Motor neuron (in vitro differentiated cells): ENCODE data around the gene U2AF1L4. TPM values are rescaled to one million over a fixed set of nuclear protein-coding genes. Genes with fewer than 3 reads are reported as not detected.

Experiments used
- ATAC-seq, 8 experiments: fragments of 200-7000 bp; cut with Tn5 transposase; replicated peaks in 6 of 8; 2 replicates each; pipeline ENCODE4 v1.8.0; 2021; ENCODE audit warnings: mild to moderate bottlenecking in 8 of 8, moderate library complexity in 8 of 8
- H3K27ac ChIP-seq, 2 donors: fragments of 250-450 bp; sonication (Bioruptor Pico); 2 replicates each; pipeline ENCODE4 v1.9.0; 2021; ENCODE audit warnings: antibody characterized with exemption in 2 of 2, mild to moderate bottlenecking in 2 of 2, moderate library complexity in 1 of 2
- H3K4me1 ChIP-seq, 2 donors: fragments of 250-450 bp; sonication (Bioruptor Pico); replicated peaks in 1 of 2; 2 replicates each; pipeline ENCODE4 v1.6.1; 2021; ENCODE audit warnings: antibody characterized with exemption in 2 of 2, mild to moderate bottlenecking in 2 of 2, moderate library complexity in 1 of 2
- H3K4me3 ChIP-seq, 5 donors: fragments of 250-450 bp; sonication (Bioruptor Pico); 2 replicates each; pipeline ENCODE4 v1.9.0; 2021; ENCODE audit warnings: antibody characterized with exemption in 5 of 5, mild to moderate bottlenecking in 5 of 5, moderate library complexity in 4 of 5
- WGBS, 10 experiments: fragments of 450-650 bp; shearing (Covaris generic); methylation state at CpG; one replicate each; pipeline ENCODE4 v1.0.0; 2022; 5-methylcytosine and 5-hydroxymethylcytosine counted together
- in situ Hi-C, 9 experiments: fragments of 400-800 bp; cut with MboI; loops; one replicate each; pipeline ENCODE4 v1.15.0; 2021; ENCODE audit warnings: low sequenced_read_pairs in 9 of 9, low pct_unique_long_range_greater_than_20kb in 2 of 9; ENCODE audit not compliant: unreplicated experiment in 9 of 9
- total RNA-seq, 8 experiments: library from RNA; unstranded; fragments of 300-600 nt; gene quantifications; 2 replicates each; pipeline versions ENCODE4 v1.2.3 to v1.2.4, GENCODE V29; 2022

Gene U2AF1L4, protein sequence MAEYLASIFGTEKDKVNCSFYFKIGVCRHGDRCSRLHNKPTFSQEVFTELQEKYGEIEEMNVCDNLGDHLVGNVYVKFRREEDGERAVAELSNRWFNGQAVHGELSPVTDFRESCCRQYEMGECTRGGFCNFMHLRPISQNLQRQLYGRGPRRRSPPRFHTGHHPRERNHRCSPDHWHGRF
- total RNA-seq: 10 to 100 TPM; 14.0 to 33.1 (median 18.9) TPM

DNA sequence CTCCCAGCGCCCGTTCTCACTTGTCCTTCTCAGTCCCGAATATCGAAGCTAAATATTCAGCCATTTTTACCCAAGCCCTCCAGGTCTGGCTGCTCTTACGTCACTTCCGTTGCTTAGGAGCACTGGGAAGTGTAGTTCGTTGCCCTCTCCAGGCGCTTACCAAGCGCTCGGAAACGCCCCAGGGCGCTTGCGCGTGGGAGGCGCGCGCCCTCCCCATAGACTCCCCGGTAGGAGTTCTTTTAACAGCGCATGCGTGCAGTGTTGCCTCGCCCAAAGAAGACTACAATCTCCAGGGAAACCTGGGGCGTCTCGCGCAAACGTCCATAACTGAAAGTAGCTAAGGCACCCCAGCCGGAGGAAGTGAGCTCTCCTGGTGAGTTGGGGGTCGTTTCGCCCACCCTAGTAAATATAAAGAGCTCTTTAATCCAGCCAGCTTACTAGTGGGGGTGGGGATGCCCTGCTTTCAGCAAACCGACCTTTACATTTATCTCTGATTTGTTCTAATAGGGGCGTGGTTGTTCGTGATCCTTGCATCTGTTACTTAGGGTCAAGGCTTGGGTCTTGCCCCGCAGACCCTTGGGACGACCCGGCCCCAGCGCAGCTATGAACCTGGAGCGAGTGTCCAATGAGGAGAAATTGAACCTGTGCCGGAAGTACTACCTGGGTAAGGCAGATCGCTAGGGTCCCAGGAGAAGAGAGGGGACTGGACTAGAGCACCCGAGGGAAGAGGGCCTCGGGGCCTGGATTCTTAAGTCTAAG is at the start of gene U2AF1L4, which contains the start of gene PSENEN:
Gene U2AF1L4 (minus strand): TSS at position 91 of the 759 bp plus-strand sequence. CDS start 27 bp downstream, at position 64.
Gene PSENEN (plus strand): TSS at position 324 of the 759 bp plus-strand sequence. CDS start 280 bp downstream, at position 604.
- 0 to 7% (median 1%) methylated on average over 1 to 27 of the region's 40 CpGs; no CpG with 5 or more reads in 4 of the 10 experiments for WGBS, 10 experiments
- peak within 1 kb of the TSS; percentile 97 to 99 (median 98) for H3K4me3 ChIP-seq
- H3K27ac ChIP-seq: peak within 1 kb of the TSS; percentile 99 to 100
- in situ Hi-C loops: no loop called here
- ATAC-seq: peak; percentile 40 to 61 (median 54)
- peaks cover 16 to 22% of the 10 kb centered on the region in 2 donors for H3K4me1 ChIP-seq

DNA sequence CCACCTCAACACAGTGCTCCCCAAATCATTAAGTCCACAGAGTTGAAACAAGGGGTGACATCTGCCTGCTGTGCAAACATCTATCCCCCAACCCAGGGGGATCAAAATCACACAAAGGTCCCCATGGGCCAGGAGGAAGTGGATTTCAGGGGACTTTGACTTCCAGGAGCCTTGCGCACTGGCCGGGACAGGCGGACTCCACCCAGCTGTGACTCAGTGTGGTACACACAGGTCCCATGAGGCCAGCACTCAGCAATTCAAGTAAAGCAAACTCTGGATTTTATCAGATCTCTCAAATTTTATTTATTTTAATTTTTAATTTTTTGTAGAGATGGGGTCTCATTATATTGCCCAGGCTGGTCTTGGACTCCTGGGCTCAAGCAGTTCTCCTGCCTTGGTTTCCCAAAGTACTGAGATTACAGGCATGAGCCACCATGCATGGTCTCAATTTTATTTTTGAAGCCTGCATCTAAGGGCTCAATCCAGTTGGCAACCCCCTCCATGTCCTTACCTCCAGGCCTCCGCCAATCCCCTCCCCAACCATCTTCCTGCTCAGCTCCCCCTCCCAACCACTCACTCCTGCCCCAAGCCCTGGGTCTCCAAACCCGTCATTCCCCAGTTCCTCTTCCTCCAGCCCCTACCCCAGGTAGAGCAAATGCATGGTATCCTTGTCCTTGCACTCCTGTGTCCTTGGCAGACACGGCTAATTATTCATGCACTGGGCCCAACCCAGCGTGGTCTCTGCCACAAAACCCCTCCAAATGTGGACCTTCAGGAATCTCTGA is 48.4 kb upstream of the U2AF1L4 start:
- in situ Hi-C loops: no loop called here
- no peak overlapping the region for H3K27ac ChIP-seq
- peak in 2 of 8 experiments; percentile 91 to 95 for ATAC-seq
- WGBS, 10 experiments: 0 to 91% (median 78%) methylated on average over 1 to 4 of the region's 7 CpGs; no CpG with 5 or more reads in 6 of the 10 experiments
- peaks cover 0 to 6% of the 10 kb centered on the region in 2 donors for H3K4me1 ChIP-seq
- H3K4me3 ChIP-seq: no peak overlapping the region

DNA sequence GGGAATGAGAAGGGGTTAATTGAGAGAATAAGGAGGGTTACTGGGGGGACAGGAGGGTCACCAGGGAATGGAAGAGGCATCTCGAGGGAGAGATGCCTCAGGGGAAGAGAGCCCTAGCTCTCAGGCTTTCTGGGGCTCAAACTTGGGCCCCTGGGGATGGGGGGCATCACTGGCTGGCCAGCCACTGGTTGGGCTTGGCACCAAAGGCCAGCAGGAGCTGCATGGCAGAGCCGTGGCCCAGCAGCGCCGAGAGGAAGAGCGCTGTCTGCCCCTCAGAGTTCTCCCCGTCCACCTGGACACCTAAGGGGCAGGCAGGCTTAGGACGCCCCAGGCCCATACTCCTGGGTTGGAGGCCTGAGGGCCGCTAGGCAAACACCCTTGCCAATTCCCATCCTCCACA is 47.7 kb upstream of the U2AF1L4 start:
- no peak overlapping the region for H3K27ac ChIP-seq
- in situ Hi-C loops: no loop called here
- 70 to 80% methylated on average over 1 to 2 of the region's 8 CpGs; no CpG with 5 or more reads in 8 of the 10 experiments for WGBS, 10 experiments
- no peak for ATAC-seq
- peaks cover 0 to 3% of the 10 kb centered on the region in 2 donors for H3K4me1 ChIP-seq
- H3K4me3 ChIP-seq: no peak overlapping the region

DNA sequence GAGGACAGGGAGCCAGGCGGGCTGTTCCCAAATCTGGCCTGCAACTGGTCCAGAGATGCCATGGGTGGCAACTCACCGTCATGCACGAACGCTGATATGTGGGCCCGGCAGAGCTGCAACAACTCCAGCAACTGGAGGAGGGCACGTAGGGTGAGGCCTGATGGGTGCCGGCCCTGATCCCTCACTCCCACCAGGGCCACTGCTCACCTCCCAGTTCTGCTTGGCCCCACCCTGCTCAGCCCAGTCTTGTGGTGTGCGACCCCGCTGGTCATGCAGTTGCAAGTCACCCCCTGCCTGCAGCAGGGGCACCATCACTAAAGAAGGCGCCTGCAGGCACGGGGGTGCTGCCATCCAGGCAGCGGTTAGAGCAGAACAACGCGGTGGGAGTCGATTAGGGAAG is 47.1 kb upstream of the U2AF1L4 start:
- H3K4me3 ChIP-seq: no peak overlapping the region
- no peak for ATAC-seq
- no peaks in the 10 kb centered on the region for H3K4me1 ChIP-seq
- no peak overlapping the region for H3K27ac ChIP-seq
- WGBS, 10 experiments: 77 to 90% (median 80%) methylated on average over 1 to 5 of the region's 15 CpGs; no CpG with 5 or more reads in 7 of the 10 experiments
- in situ Hi-C loops: no loop called here

DNA sequence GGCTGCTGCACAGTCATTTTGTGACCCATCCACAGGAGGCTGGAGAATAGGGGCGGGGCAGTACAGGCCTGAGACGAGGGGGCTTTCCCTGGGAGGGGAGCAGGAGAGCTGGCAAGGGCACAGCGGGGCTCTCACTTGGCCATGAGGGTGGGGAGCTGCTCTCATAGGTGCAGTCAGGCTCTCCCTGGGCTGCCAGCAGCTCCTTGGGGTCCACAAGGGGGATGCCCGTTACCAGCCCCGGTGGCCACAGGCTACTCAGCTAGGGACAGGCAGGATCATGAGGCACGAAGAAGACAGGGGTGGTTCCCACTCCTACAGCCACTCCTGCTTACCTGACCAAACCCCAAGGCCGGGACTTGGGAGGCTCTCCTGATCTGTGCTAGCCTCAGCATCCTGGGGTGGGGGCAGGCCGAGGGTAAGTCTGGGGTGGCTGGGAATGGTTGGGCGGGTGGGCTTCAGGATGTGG is 46.6 kb upstream of the U2AF1L4 start:
- in situ Hi-C loops: no loop called here
- peak in 1 of 8 experiments; percentile 11 for ATAC-seq
- WGBS, 10 experiments: no CpG with 5 or more reads among the region's 9 CpGs
- Histone ChIP-seq H3K27ac (no peak overlapping the region), H3K4me3 (no peak overlapping the region), H3K4me1 (no peaks in the 10 kb centered on the region)

DNA sequence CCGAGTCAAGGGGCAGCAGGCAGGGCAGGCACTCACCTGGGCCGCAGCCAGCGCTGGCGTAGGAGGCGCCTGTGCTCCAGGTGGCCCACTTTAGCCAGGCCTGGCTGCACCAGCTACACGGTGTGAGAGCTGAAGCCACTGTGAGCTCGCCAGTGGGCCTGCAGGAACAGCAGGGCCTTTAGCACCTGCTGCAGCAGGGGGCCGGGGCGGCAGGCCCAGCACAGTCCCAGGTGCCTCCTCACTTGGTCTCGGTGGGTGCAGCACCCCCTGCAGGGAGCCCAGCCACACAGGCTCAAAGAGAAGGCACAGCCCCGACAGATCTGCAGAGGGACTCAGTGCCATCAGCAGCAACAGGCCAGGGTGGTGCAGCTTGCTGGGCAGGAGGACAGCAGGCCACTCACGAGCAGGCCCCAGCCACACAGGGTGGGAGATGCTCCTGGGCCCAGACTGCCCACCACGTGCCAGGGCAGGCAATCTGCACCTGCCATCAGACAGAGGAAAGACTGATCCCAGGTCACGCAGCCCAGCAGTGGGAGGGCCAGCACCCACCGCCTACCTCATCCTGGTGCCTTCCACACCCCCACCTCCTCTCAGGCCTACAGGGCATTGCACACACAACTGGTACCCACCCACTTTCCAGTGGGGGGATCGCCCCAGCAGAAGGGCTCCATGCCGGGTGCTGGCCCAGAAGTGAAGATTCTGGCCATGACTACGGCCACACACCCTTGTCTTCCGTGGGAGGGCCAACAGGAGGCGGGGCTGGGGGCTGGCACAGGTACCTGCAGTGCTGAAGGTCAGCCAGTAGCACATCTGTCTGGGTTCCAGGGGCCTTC is 46.0 kb upstream of the U2AF1L4 start:
- Histone ChIP-seq H3K27ac (no peak overlapping the region), H3K4me1 (no peaks in the 10 kb centered on the region), H3K4me3 (no peak overlapping the region)
- WGBS, 10 experiments: 0 to 100% (median 54%) methylated on average over 1 to 5 of the region's 20 CpGs; no CpG with 5 or more reads in 6 of the 10 experiments
- in situ Hi-C loops: no loop called here
- ATAC-seq: peak in 6 of 8 experiments; percentile 31 to 68 (median 45)

DNA sequence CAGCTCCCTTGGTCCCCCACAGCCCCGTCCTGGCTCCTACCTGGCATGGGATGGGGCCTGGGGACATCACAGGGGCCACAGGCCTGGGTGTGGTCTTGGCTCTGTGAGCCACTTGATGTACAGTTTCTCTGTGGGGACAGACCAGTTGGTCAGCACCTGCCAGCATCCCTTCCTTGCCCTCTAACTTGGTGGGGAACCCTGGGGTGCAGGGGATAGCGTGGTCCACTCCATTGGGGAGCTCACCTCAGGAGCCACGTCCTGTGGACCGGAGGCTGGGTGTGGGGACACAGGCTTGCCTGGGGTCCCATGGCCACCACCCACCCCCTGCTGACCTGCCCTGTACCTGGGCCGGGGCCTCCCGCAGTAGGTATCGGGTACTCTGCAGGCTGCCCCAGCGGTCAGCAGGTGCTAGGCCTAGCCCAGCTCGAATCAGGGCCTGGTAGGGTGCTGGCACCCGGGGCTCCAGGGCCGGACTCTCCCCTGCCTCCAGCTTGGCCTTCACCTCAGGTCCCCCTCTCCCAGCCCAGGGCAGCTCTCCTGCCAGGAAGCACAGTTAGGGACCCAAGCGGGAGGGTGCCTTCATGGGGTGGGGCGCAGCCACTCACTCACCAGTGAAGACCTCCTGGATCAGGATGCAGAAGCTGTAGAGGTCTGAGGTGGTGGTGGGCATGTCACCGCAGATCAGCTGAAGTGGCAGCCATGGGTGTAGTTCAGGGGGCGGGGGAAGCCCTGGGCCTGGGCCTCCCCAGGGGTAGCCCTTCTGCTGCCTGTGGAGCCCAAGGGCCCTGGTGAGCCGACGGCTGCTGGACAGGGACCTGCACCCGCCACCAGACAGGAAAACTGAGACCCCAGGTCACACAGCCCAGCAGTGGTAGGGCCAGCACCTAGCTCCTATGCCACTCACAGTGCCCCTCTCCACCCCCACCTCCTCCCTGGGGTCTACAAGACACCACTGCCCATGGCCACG is 45.0 kb upstream of the U2AF1L4 start:
- Histone ChIP-seq H3K4me1 (no peaks in the 10 kb centered on the region), H3K4me3 (no peak overlapping the region), H3K27ac (no peak overlapping the region)
- in situ Hi-C loops: no loop called here
- ATAC-seq: peak in 2 of 8 experiments; percentile 5 to 10
- 94 to 100% (median 95%) methylated on average over 2 to 6 of the region's 19 CpGs; no CpG with 5 or more reads in 7 of the 10 experiments for WGBS, 10 experiments

DNA sequence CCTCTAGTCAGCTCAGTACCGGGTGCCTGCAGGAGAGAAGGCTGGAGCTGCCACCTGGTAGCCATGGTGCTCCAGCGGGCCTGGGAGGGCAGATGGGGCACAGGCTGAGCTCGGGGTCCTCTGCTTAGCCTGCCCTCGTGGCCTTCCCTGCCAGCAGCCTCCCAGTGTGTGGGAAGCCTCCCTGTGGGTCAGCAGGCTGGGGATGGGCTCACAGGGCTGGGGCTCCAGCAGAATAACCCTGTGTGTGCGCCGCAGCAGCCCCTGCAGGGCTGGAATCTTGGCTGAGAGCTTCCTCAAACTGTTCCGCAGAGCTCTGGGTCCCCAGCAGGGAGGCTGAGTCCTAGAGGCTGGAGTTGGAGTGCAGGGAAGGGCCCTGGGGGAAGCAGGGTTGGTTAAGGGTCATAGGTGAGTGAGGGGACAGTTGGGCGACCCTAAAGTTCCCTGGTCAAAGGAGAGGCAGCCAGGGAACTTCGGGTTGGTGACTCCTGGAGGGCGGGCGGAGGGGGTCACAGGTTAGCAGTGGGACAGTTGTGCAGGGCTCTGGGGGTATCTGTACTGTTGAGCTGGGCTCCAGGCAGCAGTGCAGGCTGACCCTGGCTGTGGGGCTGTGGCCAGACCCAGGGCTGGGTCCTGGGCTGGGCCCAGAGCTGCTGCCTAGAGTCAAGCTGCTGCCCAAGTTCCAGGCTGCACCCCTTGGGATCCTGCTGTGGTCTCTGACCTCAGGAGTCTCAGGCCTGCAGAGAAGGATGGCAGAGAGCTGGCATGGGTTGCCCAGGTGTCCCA is 44.2 kb upstream of the U2AF1L4 start:
- in situ Hi-C loops: no loop called here
- peak in 1 of 8 experiments; percentile 9 for ATAC-seq
- 53 to 79% (median 68%) methylated on average over 1 to 4 of the region's 11 CpGs; no CpG with 5 or more reads in 6 of the 10 experiments for WGBS, 10 experiments
- Histone ChIP-seq H3K4me1 (no peaks in the 10 kb centered on the region), H3K4me3 (no peak overlapping the region), H3K27ac (no peak overlapping the region)

DNA sequence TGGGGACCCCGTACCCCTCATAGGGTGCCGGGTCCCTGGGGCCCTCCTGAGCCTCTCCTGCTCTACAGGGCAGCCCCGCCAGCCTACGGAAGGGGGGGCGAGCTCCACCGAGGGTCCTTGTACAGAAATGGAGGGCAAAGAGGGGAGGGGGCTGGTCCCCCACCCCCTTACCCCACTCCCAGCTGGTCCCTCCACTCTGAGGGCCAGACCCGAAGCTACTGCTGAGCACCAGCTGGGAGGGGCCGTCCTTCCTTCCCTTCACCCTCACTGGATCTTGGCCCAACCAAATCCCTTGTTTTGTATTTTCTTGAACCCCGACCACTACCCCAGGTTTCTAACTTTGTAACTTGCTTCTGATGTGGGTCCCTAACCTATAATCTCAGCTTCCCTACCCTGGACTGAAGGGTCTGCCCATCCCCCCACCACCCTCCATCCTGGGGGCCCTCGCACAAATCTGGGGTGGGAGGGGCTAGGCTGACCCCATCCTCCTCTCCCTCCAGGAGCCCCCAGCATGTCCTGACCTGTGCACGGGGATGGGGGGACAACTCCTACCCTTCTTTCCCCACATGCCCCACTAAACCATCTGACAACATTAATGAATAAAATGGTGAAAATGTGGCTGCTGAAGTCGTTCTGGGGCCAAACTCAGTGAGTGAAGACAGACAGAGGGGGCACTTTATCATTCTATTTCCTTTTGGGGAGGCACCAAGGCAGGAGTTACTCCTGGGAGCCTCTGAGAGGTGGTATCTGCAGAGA is 43.2 kb upstream of the U2AF1L4 start:
- Histone ChIP-seq H3K4me1 (no peaks in the 10 kb centered on the region), H3K4me3 (no peak overlapping the region), H3K27ac (no peak overlapping the region)
- in situ Hi-C loops: no loop called here
- no peak for ATAC-seq
- 43 to 71% (median 48%) methylated on average over 1 to 2 of the region's 12 CpGs; no CpG with 5 or more reads in 7 of the 10 experiments for WGBS, 10 experiments

DNA sequence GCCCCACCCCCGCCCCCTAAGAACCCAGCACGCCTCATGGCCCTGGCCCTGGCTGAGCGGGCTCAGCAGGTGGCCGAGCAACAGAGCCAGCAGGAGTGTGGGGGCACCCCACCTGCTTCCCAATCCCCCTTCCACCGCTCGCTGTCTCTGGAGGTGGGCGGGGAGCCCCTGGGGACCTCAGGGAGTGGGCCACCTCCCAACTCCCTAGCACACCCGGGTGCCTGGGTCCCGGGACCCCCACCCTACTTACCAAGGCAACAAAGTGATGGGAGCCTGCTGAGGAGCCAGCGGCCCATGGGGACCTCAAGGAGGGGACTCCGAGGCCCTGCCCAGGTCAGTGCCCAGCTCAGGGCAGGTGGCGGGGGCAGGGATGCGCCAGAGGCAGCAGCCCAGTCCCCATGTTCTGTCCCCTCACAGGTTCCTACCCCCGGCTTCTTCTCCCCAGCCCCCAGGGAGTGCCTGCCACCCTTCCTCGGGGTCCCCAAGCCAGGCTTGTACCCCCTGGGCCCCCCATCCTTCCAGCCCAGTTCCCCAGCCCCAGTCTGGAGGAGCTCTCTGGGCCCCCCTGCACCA is 42.1 kb upstream of the U2AF1L4 start:
- no peak overlapping the region for H3K27ac ChIP-seq
- in situ Hi-C loops: no loop called here
- no peak overlapping the region for H3K4me3 ChIP-seq
- H3K4me1 ChIP-seq: no peaks in the 10 kb centered on the region
- ATAC-seq: no peak
- no CpG with 5 or more reads among the region's 15 CpGs for WGBS, 10 experiments
